ENCODE results near the gene TAL1.

The TAL1 gene

GRCh38 chr1:47229031-47229885 lies 2.8 kb downstream of the TAL1 start:
- no peak for DNase-seq

GRCh38 chr1:47228644-47229030 lies 3.4 kb downstream of the TAL1 start:
- DNase-seq, result no peak

- DNase-seq, result no peak
These were observed 4.4 kb downstream of the TAL1 start for GRCh38 chr1:47227341-47228232.

- no peak for DNase-seq
These were observed 5.2 kb downstream of the TAL1 start for GRCh38 chr1:47226839-47227215.

- no peak for DNase-seq
These were observed 5.7 kb downstream of the TAL1 start for GRCh38 chr1:47226121-47226838.

GRCh38 chr1:47225430-47226100 lies 6.5 kb downstream of the TAL1 start:
- no peak for DNase-seq

- no peak for DNase-seq
These were observed 7.2 kb downstream of the TAL1 start for GRCh38 chr1:47224676-47225399.

GRCh38 chr1:47223921-47224675 lies 7.9 kb downstream of the TAL1 start:
- no peak for DNase-seq

GRCh38 chr1:47223174-47223920 lies 8.7 kb downstream of the TAL1 start:
- no peak for DNase-seq

- DNase-seq, result no peak
These were observed 9.5 kb downstream of the TAL1 start for GRCh38 chr1:47222476-47222875.

- no peak for DNase-seq
These were observed 12.3 kb downstream of the TAL1 start for GRCh38 chr1:47219590-47220220.

GRCh38 chr1:47219001-47219400 lies 13.0 kb downstream of the TAL1 start:
- no peak for DNase-seq

- DNase-seq, result no peak
These were observed 15.6 kb downstream of the TAL1 start for GRCh38 chr1:47216278-47217059.

- DNase-seq, result no peak
These were observed 16.3 kb downstream of the TAL1 start for GRCh38 chr1:47215713-47216112.

GRCh38 chr1:47214549-47214948 lies 17.5 kb downstream of the TAL1 start:
- DNase-seq, result no peak

GRCh38 chr1:47213230-47213963 lies 18.6 kb downstream of the TAL1 start:
- DNase-seq, result no peak

- no peak for DNase-seq
These were observed 19.3 kb downstream of the TAL1 start for GRCh38 chr1:47212636-47213229.

GRCh38 chr1:47211796-47212269 lies 20.2 kb downstream of the TAL1 start:
- no peak for DNase-seq

Measured in SW 1271 (cell line).